K562 (cell line): ENCODE measurements around the gene LRRC59. TPM values are rescaled to one million over a fixed set of nuclear protein-coding genes. Genes with fewer than 3 reads are reported as not detected.

Experiments used
- ADNP ChIP-seq: fragments of 200-800 bp; sonication (Bioruptor generic); IDR thresholded peaks from 2 replicates; pipeline ENCODE4 v1.6.1; 2016; ENCODE audit warnings: missing genetic modification characterization, missing compliant biosample characterization
- CHD4 ChIP-seq: fragments of 200-600 bp; sonication (generic); IDR thresholded peaks from 3 replicates; pipeline ENCODE4 v1.6.1; 2012; ENCODE audit warnings: low read depth, mild to moderate bottlenecking, mixed read lengths, low read length, inconsistent platforms; ENCODE audit not compliant: insufficient read depth, insufficient replicate concordance, poor library complexity, severe bottlenecking
- CTCF ChIP-seq, 3 experiments: IDR thresholded peaks in 2 of 3; conservative IDR thresholded peaks in 1 of 3; 2 replicates each; pipeline ENCODE4 v1.5.1; 2011 to 2012; ENCODE audit warnings: low read length in 3 of 3, mild to moderate bottlenecking in 3 of 3, control low read depth in 2 of 3, improper control_type of control experiment in 1 of 3, inconsistent platforms in 1 of 3, low read depth in 1 of 3, mixed read lengths in 1 of 3, moderate library complexity in 1 of 3; ENCODE audit not compliant: insufficient read depth in 2 of 3
- FOXK2 ChIP-seq, 2 experiments: fragments of 450-650 bp; IDR thresholded peaks in 1 of 2; conservative IDR thresholded peaks in 1 of 2; 2 replicates each; pipeline ENCODE4 v1.6.1; 2016; ENCODE audit warnings: low read depth in 2 of 2, mild to moderate bottlenecking in 1 of 2
- FOXP4 ChIP-seq: sonication (generic); formaldehyde crosslinking; IDR thresholded peaks from 2 replicates; pipeline ENCODE4 v1.8.0; 2022; ENCODE audit warnings: mild to moderate bottlenecking, missing genetic modification reagents, borderline replicate concordance
- GATA2 ChIP-seq: sonication (generic); formaldehyde crosslinking; IDR thresholded peaks from 2 replicates; pipeline ENCODE4 v1.4.0; 2020; ENCODE audit warnings: mild to moderate bottlenecking, missing genetic modification reagents
- HNRNPK ChIP-seq: fragments of 200-400 bp; formaldehyde crosslinking; IDR thresholded peaks from one replicate; pipeline ENCODE4 v1.6.1; 2018; ENCODE audit warnings: mild to moderate bottlenecking, low read depth, low read length; ENCODE audit not compliant: poor library complexity, severe bottlenecking
- POLR2AphosphoS2 ChIP-seq: IDR thresholded peaks from 2 replicates; pipeline ENCODE4 v1.6.1; 2012; ENCODE audit warnings: low read length, improper control_type of control experiment
- POLR3G ChIP-seq: IDR thresholded peaks from 2 replicates; pipeline ENCODE4 v1.6.1; 2011; ENCODE audit not compliant: insufficient read length, insufficient replicate concordance; ENCODE audit errors: extremely low read depth
- SAFB2 ChIP-seq: fragments of 200-400 bp; formaldehyde crosslinking; IDR thresholded peaks from 2 replicates; pipeline ENCODE4 v1.6.1; 2018; ENCODE audit warnings: borderline replicate concordance, low read length, low read depth, moderate library complexity; ENCODE audit not compliant: severe bottlenecking
- TOE1 ChIP-seq, 2 experiments: fragments of 450-650 bp in 1 of 2; sonication (generic) in 1 of 2; formaldehyde crosslinking in 1 of 2; IDR thresholded peaks; 2 replicates each; pipeline versions ENCODE4 v1.7.1 to v1.8.0; 2016 to 2022; ENCODE audit warnings: borderline replicate concordance in 2 of 2, mild to moderate bottlenecking in 2 of 2, antibody characterized with exemption in 1 of 2, inconsistent platforms in 1 of 2, low read depth in 1 of 2, missing genetic modification reagents in 1 of 2, moderate library complexity in 1 of 2
- VEZF1 ChIP-seq: fragments of 200-800 bp; sonication (Bioruptor generic); IDR thresholded peaks from 2 replicates; pipeline ENCODE4 v1.6.1; 2017; ENCODE audit warnings: missing genetic modification characterization, missing compliant biosample characterization
- ZNF76 ChIP-seq: fragments of 250-450 bp; sonication (Bioruptor Pico); IDR thresholded peaks from 2 replicates; pipeline ENCODE4 v1.4.0; 2020; ENCODE audit warnings: mild to moderate bottlenecking, moderate library complexity, borderline replicate concordance
- polyA plus RNA-seq, 8 experiments: library from polyadenylated mRNA; depleted of rRNA in 4 of 8; stranded (reverse) in 5 of 8; unstranded in 3 of 8; fragments of >200 nt; fragmentation: Nextera tagmentation in 2 of 8; fragmentation: Illumina TruSeq in 1 of 8; extraction: Ambion mirVana in 2 of 8; extraction: Trizol in 1 of 8; gene quantifications; 2 replicates each; pipeline versions ENCODE4 v1.2.1 to v1.2.3, GENCODE V29; 2011 to 2014; ENCODE audit warnings: inconsistent platforms in 1 of 8, missing spikeins in 1 of 8
- total RNA-seq, 7 experiments: library from RNA; depleted of rRNA in 6 of 7; stranded (reverse); fragments of >200 nt in 6 of 7; fragmentation: Illumina TruSeq in 2 of 7; extraction: Trizol in 2 of 7; gene quantifications; 2 replicates each; pipeline versions ENCODE4 v1.2.1 to v1.2.3, GENCODE V29; 2011 to 2021; ENCODE audit warnings: low replicate concordance in 1 of 7
- TF ChIP-seq, protein P1 (sequence below), 2 experiments: fragments of 450-650 bp; IDR thresholded peaks; 2 replicates each; pipeline ENCODE4 v1.6.1; 2018; ENCODE audit warnings: mild to moderate bottlenecking in 2 of 2, low read depth in 1 of 2; ENCODE audit not compliant: partially characterized antibody in 2 of 2

The LRRC59 gene
- total and polyA plus RNA-seq, 9 of the 15 experiments (the other 6 are each of a cell fraction or from before 2014, with no cell fraction given), result 27.8 to 244 (median 154) TPM

DNA sequence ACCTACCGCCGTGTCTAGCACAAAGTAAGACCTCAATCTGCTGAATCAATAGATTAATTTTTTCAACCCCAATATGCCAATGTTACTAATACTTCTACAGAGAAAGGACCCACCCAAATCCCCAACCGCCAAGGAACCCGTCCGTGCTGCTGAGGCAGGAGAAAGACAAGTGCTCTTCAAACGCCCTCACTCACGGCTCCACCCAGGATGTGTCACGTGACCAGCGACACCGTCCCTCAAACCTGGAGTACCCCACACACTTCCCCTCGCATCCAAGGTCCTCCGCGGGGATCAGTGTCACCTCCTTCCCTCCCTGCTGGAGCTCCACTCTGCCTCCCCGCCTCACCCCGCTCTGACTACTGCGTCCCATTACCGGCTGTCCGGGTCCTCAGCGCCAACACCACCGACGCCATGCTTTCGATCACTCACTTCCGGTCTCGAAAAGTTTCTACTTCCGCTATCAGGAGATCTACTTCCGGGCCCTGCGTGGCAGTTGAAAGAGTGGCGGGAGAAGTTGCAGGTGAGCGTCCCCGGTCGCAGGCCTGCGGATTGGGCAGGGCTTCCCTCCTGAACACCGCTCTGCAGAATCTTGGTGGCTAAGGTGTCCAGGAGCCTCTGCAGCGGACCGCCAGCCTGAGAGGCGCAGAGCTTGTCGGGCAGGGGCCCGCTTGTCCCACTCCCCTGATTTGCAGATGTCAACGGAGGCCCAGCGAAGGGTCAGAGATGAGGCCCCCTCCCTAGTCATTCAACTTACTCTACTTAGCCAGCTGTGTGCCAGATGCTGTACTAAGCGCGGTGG is 24.4 kb downstream of the LRRC59 start, which contains the start of the genes EME1 and MRPL27 (continued):
- 0 out of 2 replicates have a peak, but pooled peaks have one; percentile 39 for TF ChIP-seq FOXP4 (CRISPR knock-in tag)
- no peak for TF ChIP-seq ZNF76 (CRISPR knock-in tag)
- TF ChIP-seq CHD4, result no peak
- TF ChIP-seq POLR3G, result no peak
- no peak for TF ChIP-seq ADNP
- no peak for TF ChIP-seq SAFB2
- peak; percentile 100 for TF ChIP-seq TOE1 (IDR thresholded peaks at IDR 0.05; ENCODE audit: borderline replicate concordance)
- no peak for TF ChIP-seq TOE1 (CRISPR knock-in tag; IDR thresholded peaks at IDR 0.05; ENCODE audit: borderline replicate concordance, low read depth)
- 0 out of 2 replicates have a peak, but pooled peaks have one; percentile 30 for TF ChIP-seq VEZF1 (CRISPR knock-in tag)
- peak; percentile 92 to 95 for TF ChIP-seq FOXK2 (conservative IDR thresholded peaks at IDR 0.05 in 1 of 2, IDR thresholded peaks at IDR 0.05 in 1 of 2; ENCODE audit: low read depth in 2 of 2)
- TF ChIP-seq HNRNPK, result no peak
- TF ChIP-seq, protein P1, sequence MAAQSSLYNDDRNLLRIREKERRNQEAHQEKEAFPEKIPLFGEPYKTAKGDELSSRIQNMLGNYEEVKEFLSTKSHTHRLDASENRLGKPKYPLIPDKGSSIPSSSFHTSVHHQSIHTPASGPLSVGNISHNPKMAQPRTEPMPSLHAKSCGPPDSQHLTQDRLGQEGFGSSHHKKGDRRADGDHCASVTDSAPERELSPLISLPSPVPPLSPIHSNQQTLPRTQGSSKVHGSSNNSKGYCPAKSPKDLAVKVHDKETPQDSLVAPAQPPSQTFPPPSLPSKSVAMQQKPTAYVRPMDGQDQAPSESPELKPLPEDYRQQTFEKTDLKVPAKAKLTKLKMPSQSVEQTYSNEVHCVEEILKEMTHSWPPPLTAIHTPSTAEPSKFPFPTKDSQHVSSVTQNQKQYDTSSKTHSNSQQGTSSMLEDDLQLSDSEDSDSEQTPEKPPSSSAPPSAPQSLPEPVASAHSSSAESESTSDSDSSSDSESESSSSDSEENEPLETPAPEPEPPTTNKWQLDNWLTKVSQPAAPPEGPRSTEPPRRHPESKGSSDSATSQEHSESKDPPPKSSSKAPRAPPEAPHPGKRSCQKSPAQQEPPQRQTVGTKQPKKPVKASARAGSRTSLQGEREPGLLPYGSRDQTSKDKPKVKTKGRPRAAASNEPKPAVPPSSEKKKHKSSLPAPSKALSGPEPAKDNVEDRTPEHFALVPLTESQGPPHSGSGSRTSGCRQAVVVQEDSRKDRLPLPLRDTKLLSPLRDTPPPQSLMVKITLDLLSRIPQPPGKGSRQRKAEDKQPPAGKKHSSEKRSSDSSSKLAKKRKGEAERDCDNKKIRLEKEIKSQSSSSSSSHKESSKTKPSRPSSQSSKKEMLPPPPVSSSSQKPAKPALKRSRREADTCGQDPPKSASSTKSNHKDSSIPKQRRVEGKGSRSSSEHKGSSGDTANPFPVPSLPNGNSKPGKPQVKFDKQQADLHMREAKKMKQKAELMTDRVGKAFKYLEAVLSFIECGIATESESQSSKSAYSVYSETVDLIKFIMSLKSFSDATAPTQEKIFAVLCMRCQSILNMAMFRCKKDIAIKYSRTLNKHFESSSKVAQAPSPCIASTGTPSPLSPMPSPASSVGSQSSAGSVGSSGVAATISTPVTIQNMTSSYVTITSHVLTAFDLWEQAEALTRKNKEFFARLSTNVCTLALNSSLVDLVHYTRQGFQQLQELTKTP (IDR thresholded peaks at IDR 0.05; ENCODE audit: low read depth in 1 of 2, partially characterized antibody in 2 of 2), result peak; percentile 76 to 90
- 0 out of 6 replicates have a peak, but pooled peaks of 1 of the 3 experiments have one; percentile 9 for TF ChIP-seq CTCF (IDR thresholded peaks at IDR 0.05 in 2 of 3, conservative IDR thresholded peaks at IDR 0.05 in 1 of 3; ENCODE audit: insufficient read depth in 2 of 3, low read depth in 1 of 3, low read length in 3 of 3)
- TF ChIP-seq GATA2 (CRISPR knock-in tag), result peak; percentile 86
- peak; percentile 94 for TF ChIP-seq POLR2AphosphoS2
